NCI-H2196 (cell line): ENCODE data around the gene SLC20A1.
A peak's percentile ranks its signal among the peaks of the same experiment; 100 is the strongest.
"Not testable (repeated sequence)": the region's sequence is repeated elsewhere in the genome, so short reads cannot be mapped to it uniquely, and the experiment has no call there.

ENCODE experiments used
- DNase-seq: peaks from one replicate; lab custom pipeline; 2025; ENCODE audit not compliant: unreplicated experiment; lab: John Stamatoyannopoulos, UW

Gene SLC20A1

GRCh38 chr2:112645310-112646101 is at the start of gene SLC20A1:
Gene SLC20A1 (plus strand): TSS chr2:112645939. CDS start chr2:112646829, 890 bp downstream.
- peak; percentile 97 for DNase-seq

- DNase-seq: no peak
These were observed 48.0 kb upstream of the SLC20A1 start for GRCh38 chr2:112597537-112598322.

DNA sequence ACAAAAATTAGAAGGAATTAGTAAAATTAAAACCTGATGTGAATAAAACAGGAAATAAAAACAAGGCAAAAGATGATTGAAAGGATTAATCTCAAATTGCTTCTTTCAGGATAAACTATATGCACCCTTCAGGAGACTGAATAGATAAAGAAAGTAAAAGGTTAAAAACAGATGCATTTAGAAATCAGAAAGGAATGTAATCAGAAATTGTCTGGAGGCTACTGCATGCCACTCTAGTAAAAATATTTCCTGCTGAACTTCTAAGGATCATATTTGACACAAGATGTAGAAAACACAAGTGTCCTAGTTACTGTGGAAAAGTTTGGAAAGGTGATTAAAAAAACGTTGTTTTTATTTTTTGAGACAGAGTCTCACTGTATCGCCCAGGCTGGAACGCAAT is 45.1 kb upstream of the SLC20A1 start:
- no peak for DNase-seq

DNA sequence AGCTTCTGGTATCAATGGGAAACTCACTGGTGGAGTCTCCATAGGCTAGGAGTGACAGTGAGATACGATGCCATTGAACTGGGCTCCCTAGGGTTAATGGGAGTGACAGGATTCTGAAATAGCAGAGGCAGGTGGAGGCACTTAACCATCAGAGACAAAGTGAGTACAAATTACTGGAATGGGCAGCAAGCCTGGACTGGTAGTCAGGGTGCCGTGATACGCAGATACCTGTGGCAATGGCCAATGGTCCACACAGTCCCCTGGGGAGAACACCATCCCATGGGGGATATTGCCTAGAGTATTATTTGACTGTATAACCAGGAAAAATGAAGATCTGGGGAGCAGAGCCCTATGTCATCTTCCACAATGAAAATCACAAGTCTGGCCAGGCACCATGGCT is 44.0 kb upstream of the SLC20A1 start:
- no peak for DNase-seq

- no peak for DNase-seq
These were observed 42.8 kb upstream of the SLC20A1 start for GRCh38 chr2:112602917-112603316.

- no peak for DNase-seq
These were observed 42.0 kb upstream of the SLC20A1 start for GRCh38 chr2:112603731-112604130.

DNA sequence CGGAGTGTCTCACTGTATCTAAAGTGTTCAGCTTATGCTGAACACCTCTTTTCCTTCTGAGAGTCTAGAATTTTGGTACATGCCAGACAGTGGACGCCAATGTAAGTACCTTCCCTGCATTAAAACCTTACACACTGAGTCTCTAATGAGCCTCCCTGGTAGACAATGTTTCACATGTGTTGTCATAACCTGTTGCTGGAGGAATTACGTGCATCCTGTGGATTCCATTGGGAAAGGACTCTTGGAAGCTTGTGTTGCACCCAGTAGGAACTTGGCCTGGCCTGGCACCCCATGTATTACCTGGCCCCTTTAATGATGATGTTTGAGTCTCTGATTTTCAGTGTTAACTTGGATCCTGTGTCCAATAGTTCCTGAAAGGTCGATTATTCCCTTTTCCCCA is 40.8 kb upstream of the SLC20A1 start:
- no peak for DNase-seq

GRCh38 chr2:112605926-112606325 is 39.8 kb upstream of the SLC20A1 start:
- DNase-seq: no peak

GRCh38 chr2:112606547-112606946 is 39.2 kb upstream of the SLC20A1 start:
- DNase-seq: no peak

DNA sequence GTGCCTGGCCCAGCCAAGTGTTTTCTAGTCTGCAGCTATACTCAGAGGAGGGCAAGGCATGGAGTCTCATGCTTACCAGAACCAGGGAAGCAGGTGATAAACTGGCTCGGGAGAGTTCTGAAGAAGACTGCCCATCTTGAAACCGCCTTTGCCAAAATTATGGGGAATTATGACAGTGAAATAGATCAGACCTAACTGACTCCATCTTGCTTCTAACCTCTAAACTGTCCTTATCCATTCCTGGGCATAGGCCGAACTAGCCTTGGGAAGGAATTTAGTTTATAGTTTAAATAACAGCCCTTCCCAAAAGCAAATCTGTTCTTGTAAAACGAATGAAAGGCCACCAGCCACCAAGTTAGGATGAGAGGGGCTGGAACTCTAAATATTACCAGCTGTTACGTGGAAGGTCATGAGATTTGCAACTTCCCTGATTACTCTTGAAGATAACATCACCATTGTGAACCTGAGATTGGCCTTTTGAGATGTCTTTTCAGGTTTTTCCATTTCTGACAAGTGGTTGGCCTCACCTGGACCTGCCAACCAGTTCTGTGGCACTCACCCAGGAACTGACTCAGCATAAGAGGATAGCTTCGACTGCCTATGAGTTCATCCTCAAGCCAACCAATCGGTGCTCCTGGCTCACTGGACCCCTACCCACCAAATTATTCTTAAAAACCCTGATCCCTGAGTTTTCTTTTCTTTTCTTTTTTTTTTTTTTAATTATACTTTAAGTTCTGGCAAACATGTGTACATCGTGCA is 37.9 kb upstream of the SLC20A1 start:
- DNase-seq: peak; percentile 45

DNA sequence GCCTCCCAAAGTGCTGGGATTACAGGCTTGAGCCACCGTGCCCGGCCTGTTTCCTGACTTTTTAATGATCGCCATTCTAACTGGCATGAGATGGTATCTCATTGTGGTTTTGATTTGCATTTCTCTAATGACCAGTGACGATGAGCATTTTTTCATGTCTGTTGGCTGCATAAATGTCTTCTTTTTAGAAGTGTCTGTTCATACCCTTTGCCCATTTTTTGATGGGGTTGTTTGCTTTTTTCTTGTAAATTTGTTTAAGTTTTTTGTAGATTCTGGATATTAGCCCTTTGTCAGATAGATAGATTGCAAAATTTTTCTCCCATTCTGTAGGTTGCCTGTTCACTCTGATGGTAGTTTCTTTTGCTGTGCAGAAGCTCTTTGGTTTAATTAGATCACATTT is 36.4 kb upstream of the SLC20A1 start:
- DNase-seq: not testable (repeated sequence)

DNA sequence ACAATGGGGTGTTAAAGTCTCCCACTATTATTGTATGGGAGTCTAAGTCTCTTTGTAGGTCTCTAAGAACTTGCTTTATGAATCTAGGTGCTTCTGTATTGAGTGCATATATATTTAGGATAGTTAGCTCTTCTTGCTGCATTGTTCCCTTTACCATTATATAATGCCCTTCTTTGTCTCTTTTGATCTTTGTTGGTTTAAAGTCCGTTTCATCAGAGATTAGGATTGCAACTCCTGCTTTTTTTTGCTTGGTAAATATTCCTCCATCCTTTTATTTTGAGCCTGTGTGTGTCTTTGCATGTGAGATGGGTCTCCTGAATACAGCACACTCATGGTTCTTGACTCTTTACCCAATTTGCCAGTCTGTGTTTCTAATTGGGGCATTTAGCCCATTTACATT is 33.5 kb upstream of the SLC20A1 start:
- not testable (repeated sequence) for DNase-seq

- DNase-seq: no peak
These were observed 31.4 kb upstream of the SLC20A1 start for GRCh38 chr2:112614201-112614840.

DNA sequence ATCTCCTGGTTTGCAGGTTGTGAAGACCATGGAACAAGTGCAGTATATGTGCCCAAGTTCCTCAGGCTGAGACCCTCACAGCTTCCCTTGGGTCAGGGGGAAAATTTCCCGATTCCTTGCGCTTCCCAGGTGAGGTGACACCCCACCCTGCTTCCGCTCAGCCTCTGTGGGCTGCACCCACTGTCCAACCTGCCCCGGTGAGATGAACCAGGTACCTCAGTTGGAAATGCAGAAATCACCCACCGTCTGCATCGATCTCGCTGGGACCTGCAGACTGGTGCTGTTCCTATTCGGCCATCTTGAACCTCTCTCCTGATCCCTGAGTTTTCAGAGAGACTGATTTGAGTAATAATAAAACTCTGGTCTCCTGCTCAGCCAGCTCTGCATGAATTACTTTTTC is 30.7 kb upstream of the SLC20A1 start:
- DNase-seq: no peak

DNA sequence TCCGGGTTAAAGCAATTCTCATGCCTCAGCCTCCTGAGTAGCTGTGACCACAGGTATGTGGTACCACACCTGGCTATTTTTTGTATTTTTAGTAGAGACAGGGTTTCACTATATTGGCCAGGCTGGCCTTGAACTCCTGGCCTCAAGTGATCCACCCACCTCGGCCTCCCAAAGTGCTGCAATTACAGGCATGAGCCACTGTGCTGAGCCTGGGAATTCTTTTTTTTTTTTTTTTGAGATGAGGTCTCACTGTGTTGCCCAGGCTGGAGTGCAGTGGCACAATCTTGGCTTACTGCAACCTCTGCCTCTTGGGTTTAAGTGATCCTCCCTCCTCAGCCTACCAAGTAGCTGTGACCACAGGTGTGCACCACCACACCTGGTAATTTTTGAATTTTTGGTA is 29.9 kb upstream of the SLC20A1 start:
- not testable (repeated sequence) for DNase-seq

DNA sequence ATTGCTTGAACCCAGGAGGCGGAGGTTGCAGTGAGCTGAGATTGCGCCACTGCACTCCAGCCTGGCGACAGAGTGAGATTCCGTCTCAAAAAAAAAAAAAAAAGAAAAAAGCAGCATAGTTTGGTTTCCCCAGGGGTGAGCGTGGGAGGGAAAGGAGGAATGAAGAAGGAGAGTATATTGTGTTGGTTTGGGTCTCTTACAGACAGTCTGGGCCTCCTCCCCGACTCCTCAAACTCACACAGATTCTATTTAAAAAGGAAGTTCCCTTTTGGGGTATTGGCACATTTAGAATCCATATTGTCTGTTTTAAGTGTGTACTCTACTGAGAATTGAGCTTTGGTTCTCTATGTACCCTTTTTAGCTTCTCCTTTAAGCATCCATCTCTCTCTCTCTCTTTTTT is 27.4 kb upstream of the SLC20A1 start:
- DNase-seq: no peak

GRCh38 chr2:112621790-112622527 is 23.8 kb upstream of the SLC20A1 start:
- no peak for DNase-seq

DNA sequence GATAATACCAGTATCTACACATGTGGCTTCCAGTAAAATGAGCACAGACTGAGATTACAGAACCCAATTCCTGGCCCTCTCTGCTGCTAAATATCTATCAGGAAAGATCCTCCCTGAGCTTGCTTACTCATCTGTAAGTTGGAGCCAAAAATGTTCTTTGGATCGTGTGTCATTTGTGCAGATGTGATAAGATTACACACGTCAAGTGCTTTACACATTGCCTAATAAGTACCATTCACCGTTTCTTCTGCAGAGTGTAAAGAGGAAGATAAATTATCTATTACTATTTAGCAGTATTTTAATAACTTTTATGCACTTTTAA is 23.2 kb upstream of the SLC20A1 start:
- peak; percentile 41 for DNase-seq

DNA sequence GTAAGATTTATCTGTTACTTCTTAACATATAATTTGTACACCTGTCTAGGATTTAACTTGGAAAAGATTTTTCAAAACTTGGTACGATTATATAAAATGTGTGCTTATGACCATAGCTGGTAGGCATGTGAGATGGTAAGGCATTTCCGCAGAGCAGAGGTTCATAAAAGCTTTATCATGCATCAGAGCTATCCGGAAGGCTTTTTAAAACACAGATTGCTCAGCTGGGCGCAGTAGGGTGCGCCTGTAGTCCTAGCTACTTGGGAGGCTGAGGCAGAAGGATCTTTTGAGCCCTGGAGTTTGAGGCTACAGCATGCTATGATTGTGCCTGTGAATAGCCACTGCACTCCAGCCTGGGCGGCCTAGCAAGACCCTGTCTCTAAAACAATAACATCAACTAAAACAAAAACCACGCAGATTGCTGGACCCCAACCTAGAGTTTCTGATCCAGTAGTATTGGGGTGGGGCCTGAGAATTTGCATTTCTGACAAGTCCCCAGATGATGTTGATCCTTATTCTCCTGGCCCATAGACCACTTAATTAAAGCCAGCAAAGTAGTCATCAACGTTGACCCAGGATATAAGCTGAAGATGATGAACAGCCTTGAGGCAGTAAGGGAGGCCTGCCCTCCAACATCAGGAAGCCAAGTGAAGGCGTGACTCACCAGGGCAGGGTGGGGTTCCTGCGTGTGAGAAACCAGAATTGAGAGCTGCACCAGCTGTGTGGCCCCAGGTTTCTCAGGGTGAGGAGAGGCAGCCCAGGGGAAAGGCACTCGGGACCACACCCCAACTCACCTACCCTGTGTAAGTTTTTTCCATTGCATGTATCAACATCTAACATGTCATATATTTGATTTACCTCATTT is 21.6 kb upstream of the SLC20A1 start:
- no peak for DNase-seq
